ENCODE measurements around the gene TMEM43. TPM values are rescaled to one million over a fixed set of nuclear protein-coding genes. Genes with fewer than 3 reads are reported as not detected.

The TMEM43 gene
- total RNA-seq, 1 donor from 2014 or later = 98.2 TPM

- DNase-seq (ENCODE audit: extremely low read depth, low read depth, low spot score) = no peak
Measured at GRCh38 chr3:14148041-14148985, 23.5 kb downstream of the TMEM43 start.

- no peak for DNase-seq (ENCODE audit: extremely low read depth, low read depth, low spot score)
Measured at GRCh38 chr3:14150078-14150477, 25.2 kb downstream of the TMEM43 start.

GRCh38 chr3:14150491-14151230 is 25.8 kb downstream of the TMEM43 start:
- no peak for DNase-seq (ENCODE audit: extremely low read depth, low read depth, low spot score)

GRCh38 chr3:14151471-14152083 is 26.7 kb downstream of the TMEM43 start:
- DNase-seq (ENCODE audit: extremely low read depth, low read depth, low spot score) = no peak

- DNase-seq (ENCODE audit: extremely low read depth, low read depth, low spot score) = no peak
Measured at GRCh38 chr3:14152233-14152962, 27.5 kb downstream of the TMEM43 start.

GRCh38 chr3:14152963-14153355 is 28.1 kb downstream of the TMEM43 start:
- DNase-seq (ENCODE audit: extremely low read depth, low read depth, low spot score) = no peak

- no peak for DNase-seq (ENCODE audit: extremely low read depth, low read depth, low spot score)
Measured at GRCh38 chr3:14153663-14154062, 28.8 kb downstream of the TMEM43 start.

- DNase-seq (ENCODE audit: extremely low read depth, low read depth, low spot score) = no peak
Measured at GRCh38 chr3:14154276-14154675, 29.4 kb downstream of the TMEM43 start.

GRCh38 chr3:14154895-14155440 is 30.1 kb downstream of the TMEM43 start:
- no peak for DNase-seq (ENCODE audit: extremely low read depth, low read depth, low spot score)

GRCh38 chr3:14156201-14156600 is 31.3 kb downstream of the TMEM43 start:
- DNase-seq (ENCODE audit: extremely low read depth, low read depth, low spot score) = no peak

GRCh38 chr3:14156843-14157561 is 32.1 kb downstream of the TMEM43 start:
- DNase-seq (ENCODE audit: extremely low read depth, low read depth, low spot score) = no peak

- DNase-seq (ENCODE audit: extremely low read depth, low read depth, low spot score) = no peak
Measured at GRCh38 chr3:14157951-14158350, 33.1 kb downstream of the TMEM43 start.

GRCh38 chr3:14158370-14158769 is 33.5 kb downstream of the TMEM43 start:
- DNase-seq (ENCODE audit: extremely low read depth, low read depth, low spot score) = no peak

GRCh38 chr3:14159426-14159825 is 34.6 kb downstream of the TMEM43 start:
- no peak for DNase-seq (ENCODE audit: extremely low read depth, low read depth, low spot score)

GRCh38 chr3:14161282-14161681 is 36.4 kb downstream of the TMEM43 start:
- DNase-seq (ENCODE audit: extremely low read depth, low read depth, low spot score) = no peak

GRCh38 chr3:14162178-14162577 is 37.3 kb downstream of the TMEM43 start:
- no peak for DNase-seq (ENCODE audit: extremely low read depth, low read depth, low spot score)

- DNase-seq (ENCODE audit: extremely low read depth, low read depth, low spot score) = no peak
Measured at GRCh38 chr3:14166877-14167603, 42.2 kb downstream of the TMEM43 start.

- no peak for DNase-seq (ENCODE audit: extremely low read depth, low read depth, low spot score)
Measured at GRCh38 chr3:14169435-14169834, 44.6 kb downstream of the TMEM43 start.

GRCh38 chr3:14169871-14170270 is 45.0 kb downstream of the TMEM43 start:
- no peak for DNase-seq (ENCODE audit: extremely low read depth, low read depth, low spot score)
